Smooth muscle cell of the brain vasculature (primary cell): Measurements from ENCODE around the gene SETD4.

Source experiments
- DNase-seq: peaks from one replicate; pipeline ENCODE4 v3.0.0-alpha.2; 2012; ENCODE audit warnings: low read depth, low spot score

SETD4 gene

DNA sequence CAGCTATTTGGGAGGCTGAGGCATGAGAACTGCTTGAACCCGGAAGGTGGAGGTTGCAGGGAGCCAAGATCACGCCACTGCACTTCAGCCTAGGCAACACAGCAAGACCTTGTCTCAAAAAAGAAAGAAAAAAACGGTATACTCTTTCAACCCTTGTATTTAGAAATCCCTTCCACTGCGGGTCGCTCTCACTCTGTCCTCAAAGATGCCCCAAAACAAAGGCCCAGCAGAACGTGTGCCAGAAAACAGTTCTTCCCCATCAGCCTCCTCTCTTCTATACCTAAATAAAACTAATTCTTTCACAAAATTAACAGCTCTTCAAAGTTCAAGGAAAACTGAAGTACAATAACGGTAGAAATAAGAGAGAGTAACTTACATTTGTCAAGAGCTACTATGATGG is 13.2 kb downstream of the SETD4 start:
- no peak for DNase-seq

DNA sequence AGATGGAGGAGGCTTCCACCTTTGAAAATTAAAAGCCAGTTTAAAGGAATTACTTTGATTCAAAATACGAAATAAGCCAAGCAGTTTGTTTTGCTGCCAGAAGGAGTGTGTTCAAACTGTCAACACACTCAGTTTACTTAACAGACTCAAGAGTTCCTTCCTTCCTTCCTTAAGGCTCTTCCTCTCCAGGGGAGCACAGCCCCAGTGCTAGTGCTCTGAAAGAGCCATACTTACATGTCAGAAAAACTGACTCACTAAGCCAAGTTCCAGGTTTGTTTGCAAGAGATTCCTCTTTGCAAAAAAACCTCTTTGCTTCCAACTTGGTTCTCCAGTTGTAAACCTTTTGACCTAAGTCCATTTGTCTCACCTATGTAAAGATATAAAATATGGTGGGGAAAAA is 14.3 kb downstream of the SETD4 start:
- no peak for DNase-seq

DNA sequence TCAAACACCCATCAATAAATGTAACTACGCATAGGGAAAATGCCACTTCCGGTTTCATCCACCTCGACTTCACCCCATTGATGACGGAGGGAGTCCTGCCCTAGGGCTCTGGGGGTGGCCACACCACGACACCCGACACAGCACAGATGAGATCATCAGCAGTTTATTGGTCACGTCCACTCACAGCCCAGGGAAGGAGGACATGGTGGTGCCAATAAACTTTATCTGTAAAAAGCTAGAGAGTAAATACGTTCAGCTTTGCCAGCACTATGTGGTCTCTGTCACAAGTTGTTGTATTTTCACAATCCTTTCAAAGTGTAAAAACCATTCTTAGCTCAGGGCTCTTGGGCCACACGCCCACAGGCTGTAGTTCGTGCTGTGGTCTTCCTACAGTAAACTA is 16.3 kb downstream of the SETD4 start:
- no peak for DNase-seq

DNA sequence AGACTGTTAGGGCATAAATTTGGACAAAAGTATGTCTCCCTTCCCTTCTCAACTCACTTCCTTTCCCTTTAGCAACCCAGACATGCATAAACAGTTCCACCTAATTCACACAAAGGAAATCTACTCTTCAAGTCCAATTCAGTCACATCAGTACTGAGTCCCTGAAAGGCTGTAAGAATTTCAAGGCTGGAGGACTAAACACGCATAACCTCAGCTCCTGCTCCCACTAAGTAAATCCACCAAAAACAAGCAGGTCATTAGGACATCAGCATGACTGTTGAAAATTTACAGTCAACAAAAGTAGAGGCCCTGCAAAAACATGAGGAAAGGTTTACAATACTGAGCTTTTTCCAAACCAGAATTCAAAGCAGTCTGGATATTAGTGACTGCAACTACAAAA is 18.4 kb downstream of the SETD4 start:
- DNase-seq = no peak

DNA sequence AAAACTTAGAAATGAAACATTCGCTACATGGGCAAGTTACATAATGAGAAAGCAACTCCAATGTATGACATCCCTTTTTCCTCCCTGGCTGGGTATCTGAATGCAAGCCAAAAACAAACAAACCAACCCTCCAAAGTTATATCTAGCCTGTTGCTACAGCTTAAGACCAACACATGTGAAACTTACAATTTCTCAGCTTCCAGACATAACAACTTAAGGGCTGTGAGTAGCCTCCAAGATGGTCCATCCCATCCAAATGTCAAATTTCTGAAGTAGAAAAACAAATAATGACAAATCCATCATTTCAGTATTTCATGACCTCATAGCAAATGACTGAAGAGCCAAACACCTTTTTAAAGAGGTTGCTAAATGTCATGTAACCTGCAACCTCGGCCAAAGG is 19.9 kb downstream of the SETD4 start:
- no peak for DNase-seq

DNA sequence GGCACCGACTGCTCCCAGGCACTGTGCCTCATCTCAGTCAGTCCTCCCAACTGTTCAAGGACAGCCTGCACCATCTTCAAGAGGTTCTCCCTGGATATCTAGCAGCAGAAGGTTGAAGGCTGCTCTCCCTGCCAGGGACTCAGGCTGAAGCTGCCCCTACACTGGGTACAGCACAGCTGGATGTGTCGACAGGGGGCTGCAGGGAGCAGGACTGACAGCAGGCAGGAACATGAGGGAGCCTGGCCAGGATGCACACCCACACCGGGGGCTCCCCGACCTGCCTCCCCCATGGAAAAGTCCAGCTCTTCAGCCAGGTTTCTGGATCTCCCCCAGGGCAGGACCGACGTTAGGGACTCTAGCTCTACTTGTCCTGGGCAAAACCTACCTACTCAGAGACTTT is 20.5 kb downstream of the SETD4 start:
- DNase-seq = no peak

DNA sequence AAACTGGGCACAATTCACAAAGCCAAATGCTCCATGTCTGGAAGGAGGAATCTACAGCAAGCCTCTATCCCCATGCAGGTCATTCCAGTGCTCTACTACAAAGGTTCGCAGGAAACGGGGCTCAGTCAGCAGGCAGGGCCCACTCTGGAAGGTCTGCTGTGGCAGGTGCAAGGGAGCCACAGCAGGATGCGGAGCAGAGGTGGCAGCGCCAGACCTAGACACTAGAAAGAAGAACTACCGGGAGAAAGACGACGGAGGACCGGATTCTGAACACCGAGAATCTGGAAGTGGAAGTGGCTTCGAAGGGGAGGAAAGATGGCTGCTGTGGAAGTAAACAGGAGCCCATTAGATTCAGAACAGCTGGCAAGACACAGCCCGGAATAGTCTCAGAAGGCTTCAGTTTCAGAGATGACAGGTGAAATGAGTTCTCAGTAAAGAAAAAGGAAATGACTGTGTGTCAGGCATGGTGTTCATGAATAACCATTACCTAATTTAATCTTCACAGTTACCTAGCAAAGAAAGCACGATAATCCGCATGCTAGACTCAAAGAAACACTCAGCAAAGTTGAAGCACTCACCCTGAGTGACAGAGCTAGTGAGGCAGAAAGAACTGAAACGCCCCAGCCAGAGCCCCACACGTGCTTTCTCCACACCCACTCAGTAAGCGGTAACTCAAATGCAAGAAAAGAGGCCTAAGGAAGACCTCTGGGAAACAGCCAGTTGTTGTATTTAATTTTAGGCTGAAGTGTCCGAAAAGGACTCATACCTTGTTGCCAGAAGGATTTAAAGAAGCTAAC is 21.4 kb downstream of the SETD4 start:
- DNase-seq = no peak

DNA sequence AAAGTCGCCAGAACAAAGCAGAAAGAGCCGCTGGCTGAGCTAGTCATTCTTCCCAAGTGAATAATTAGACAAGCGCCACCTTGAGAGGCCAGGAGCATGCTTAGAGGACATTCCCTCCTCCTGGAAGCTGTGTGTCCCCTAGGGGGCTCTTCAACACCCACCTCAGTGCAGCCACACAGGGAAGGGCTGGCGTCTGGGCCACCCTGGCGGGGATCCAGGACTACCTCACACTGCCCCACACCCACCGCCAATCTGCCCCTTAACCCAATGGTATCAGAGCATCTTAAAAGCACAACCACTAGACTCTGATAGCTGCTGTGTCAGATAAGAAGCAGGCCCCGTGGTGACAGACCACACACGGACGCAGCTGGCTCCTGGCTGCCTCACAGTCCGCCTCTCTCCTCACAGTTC is 24.9 kb downstream of the SETD4 start:
- no peak for DNase-seq

DNA sequence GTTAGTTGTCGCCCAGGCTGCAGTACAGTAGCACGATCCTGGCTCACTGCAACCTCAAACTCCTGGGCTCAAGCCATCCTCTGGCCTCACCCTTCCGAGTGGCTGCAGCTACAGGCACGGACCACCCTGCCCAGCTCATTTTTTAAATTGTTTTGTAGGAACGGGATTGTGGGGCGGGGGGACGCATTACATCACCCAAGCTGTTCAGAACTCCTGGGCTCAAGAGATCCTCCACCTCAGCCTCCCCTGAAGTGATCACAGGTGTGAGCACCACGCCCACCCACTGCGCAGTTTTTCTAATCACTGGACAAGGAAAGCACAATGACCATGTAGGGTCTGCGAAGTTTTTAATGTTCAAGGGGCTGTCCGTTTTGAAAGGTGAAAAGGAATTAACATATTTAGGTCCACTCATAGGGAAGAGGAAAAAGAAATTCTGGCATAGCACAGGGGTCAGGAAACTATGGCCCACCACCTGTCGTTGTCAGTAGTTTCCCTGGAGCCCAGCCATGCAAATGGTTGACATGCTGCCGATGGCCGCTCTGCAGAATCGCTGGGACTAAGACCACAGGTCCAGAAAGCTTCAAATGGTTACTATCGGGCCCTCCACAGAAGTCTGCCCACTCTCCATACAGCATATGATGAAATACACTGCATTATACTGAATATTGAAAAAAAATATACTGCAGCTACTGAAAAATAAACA is 26.0 kb downstream of the SETD4 start:
- no peak for DNase-seq

DNA sequence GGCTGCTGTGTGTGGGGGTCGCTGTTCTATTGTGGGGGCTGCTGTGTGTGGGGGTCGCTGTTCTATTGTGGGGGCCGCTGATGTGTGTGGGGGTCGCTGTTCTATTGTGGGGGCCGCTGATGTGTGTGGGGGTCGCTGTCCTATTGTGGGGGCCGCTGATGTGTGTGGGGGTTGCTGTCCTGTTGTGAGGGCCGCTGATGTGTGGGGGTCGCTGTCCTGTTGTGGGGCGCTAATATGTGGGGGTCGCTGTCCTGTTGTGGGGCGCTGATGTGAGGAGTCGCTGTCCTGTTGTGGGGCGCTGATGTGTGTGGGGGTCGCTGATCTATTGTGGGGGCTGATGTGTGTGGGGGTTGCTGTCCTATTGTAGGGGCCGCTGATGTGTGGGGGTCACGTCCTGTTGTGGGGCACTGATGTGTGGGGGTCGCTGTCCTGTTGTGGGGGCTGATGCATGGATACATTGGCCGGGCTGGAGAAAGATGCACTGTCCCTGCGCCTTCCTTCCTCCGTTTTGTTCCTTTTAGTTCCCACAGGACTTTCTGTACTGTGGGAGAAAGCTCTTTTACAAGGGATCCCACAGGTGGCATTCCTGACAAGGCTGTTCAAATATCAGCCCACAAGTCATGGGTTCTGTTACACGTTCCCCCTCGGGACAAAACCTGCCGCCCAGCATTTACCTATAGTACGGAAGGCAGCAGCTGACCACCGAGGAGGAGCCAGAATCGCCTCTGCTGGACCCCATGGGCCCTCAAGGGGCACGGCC is 27.5 kb downstream of the SETD4 start:
- no peak for DNase-seq

DNA sequence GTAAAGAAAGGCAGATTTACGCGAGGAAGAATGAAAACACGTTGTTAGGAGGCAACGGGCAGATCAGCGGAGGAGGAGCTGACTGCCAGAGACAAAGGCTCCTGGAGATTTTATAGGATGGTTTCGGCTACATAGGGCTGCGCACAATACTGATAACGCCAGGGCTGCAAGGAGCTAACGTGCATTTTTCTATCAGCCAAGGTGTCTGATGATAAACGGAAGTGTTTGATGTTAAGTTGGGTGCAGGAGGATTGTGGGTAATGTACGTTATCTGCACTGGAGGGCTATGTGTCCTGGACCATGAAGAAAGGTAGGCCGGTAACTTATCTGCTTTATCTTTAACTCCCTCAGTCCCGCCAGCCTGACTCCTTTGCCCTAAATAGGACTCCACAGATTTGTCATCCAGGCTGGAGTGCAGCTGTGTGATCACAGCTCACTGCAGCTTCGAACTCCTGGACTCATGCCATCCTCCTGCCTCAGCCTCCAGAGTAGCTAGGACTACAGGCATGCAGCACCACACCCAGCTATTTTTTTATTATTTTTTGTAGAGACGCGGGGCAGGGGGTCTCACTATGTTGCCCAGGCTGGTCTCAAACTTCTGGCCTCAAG is 29.6 kb downstream of the SETD4 start:
- no peak for DNase-seq

DNA sequence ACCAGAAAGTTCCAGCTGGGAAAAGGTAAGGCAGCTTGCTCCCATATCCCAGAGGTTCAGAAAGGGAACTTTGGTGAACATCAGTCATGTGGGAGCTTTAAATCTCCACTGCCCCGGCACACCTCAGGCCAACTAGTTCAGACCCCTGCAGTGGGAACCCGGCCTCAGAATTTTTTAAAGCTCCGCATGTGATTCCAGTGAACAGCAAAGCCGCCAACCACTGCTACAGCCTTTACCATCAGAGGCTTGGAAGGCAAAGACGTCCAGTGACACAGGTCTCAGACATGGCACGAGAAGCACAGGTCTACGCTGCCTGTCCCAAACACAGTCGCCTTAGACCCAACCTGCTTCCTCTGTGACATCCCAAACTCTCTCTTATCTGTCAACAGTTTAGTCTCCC is 31.0 kb downstream of the SETD4 start:
- DNase-seq = no peak

DNA sequence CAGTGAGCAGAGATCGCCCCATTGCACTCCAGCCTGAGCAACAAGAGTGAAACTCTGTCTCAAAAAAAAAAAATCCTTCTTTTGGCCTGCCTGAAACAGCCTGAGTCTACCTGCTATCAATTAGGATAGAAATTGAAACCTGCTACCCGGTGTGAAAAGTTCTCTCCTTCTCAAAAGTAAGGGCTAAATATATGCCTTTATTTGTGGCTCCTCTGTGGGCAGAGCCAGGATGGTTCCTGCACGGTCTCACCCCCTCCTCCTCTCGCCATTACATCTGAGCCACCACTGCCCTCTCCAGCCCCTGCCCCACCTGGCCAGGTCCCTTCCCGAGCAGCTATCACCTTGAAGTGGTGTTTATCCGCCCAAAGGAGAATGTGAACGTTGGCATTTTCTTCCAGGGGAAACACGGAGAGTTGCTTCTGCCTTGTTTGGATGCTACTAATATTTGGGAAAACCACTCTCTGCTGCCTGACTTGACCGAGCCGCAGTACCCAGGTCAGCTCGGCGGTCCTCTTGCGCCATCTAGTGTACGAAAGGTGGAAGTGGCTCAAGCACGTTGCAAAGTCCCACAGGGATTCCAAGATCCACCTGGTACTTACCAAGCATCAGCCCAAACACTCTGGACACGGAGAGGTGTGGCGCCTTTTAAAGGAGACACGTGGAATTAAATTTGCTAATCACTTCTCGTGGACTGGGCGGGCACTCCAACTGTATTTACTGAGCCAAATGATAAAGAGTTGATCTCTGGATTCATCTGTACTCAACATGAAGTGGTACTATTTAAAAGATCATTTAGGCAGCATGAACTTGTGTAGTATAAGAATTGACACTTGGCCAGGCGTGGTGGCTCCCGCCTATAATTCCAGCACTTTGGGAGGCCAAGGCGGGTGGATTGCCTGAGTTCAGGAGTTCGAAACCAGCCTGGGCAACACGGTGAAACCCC is 31.9 kb downstream of the SETD4 start:
- DNase-seq = peak; percentile 43

DNA sequence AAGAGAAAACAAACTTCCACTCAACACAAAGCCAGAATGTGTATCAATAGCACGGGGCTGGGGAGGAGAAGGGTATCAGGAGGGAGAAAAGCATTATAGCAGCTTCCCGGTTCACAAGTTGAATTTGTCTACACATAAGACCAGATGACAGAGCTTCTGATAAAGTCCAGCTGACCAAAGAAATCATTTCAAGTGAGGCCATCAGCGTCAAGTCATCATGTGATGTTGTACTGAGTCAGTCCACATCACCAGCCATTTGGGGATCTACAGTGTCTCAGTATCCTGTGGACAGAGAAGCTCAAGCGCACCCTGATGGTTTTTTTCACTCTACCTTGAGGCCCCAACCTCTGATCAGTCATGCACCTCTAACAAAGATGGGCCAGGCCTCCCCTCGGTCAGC is 33.0 kb downstream of the SETD4 start:
- no peak for DNase-seq

DNA sequence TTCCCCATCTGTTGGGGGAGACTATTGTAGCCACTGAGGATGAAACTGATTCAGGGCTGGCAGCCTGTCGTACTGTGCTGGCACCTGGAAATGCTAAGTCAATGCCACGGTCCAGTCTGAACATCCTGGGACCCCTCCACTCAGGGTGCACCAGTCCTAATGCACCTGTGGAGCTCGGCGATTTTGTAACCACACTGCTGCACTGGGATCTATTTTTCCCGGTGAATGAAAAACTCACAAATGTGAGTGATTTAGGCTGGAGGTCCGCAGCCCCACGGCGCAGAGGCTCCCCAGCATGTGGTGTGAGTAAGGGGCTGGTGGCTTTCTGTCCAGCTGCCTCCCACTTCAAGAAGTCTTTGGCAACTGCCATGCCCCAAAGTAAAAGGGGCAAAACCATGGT is 35.5 kb downstream of the SETD4 start:
- no peak for DNase-seq

DNA sequence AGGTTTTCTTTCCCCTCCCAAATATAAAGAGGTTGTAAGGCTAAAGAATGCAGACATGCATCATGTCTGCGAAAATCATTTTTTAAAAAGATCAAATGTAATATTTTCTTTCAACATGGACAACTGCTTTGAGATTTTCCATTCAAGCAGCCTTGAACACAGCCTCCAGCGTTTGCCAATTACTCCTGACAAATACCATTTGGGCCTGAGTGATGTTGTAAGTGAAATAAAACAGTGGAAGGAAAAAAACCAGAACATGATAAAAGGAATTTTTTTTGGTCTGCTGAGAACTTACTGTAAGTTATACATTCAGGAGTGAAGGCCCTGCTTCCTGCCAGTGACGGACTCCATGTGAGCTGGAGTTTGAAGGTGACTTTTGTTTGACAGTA is 37.2 kb downstream of the SETD4 start:
- no peak for DNase-seq

DNA sequence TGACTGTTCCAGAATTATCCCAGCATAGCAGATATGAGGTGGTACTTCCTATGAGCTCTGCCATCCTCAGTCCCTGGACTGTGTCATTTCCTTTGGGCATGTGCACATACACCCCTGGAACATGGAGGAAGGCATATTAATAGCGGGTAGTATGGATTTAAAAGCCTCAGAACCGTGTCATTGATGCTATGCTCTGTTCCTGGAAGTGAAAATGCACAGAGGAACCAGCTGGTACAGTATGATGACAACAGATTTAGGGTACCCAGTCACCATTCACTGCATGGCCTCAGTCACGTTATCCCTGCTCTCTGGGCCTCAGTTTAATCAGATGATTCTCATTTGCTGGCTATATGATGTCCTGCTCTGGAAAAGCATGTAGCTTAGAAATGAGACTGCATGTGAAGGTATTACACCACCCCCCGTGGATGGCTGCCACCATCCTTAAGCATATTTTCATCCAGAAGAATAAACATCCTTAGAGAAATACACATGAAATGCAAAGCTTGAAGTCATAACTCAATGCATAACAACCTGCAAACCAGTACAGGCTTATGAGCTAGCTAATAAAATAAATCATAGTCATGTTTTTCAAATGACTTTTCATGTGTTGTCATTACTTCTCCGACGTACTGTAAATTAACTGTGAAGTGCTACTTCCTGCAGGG is 37.8 kb downstream of the SETD4 start:
- DNase-seq = no peak

DNA sequence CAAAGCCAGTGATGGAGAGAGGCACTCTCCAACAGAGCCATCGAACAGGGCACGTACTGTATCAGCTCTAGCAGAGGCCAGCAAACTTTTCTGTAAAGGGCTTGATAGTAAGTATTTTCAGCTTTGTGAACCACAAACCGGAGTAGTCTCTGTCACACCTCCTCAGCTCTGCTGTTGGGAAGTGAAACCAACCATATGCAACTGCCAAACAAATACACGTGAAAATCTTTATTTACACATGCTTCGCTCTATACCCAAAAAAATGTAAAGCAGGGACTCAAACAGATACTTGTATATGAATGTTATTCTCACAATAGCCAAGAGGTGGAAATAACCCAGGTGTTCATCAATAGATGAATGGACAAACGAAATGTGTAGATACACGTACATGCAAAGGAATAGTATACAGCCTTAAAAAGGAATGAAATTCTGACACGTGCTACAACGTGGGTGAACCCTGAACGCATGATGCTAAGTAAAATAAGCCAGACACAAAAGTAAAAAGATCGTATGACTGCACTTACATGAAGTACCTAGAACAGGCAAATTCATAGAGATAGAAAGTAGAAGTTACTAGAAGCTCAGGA is 39.0 kb downstream of the SETD4 start:
- no peak for DNase-seq

DNA sequence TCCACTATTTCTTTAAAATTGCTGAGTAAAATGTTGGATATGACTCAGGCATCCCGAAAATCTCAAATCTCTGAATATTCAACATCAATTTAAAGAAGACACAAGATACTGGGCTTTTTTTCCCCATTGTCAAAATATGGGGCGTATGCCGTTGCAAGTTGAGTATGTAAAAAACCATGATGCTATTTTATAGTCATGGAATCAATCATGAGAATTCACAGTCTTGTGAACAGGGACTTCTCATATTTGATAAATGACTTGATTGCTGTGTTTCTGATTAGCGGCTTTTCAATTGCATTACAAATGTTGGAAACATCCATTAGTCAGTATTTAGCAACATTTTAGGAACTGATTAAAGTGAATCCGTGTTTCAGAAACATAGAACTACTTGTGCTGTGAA is 45.3 kb downstream of the SETD4 start:
- no peak for DNase-seq

DNA sequence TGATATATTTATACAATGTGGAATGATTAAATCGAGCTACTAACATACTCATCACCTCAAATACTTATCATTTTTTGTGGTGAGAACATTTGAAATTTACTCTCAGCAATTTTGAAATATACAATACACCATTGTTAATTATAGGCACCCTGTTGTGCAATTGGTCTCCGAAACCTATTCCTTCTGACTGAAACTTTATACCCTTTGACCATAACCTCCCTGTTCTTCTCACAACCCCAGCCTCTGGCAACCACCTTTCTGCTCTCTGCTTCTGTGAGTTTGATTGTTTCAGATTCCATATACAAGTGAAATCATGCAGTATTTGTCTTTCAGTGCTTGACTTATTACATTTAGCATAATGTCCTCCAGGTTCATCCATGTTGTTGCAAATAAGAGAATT is 49.5 kb downstream of the SETD4 start:
- DNase-seq = no peak
